Psoas muscle (tissue), 8 donors: ENCODE measurements around the gene GRID1. TPM values are rescaled to one million over a fixed set of nuclear protein-coding genes. Genes with fewer than 3 reads are reported as not detected.

Experiments used
- ATAC-seq, 4 donors: fragments of 200-7000 bp; cut with Tn5 transposase; one replicate each; pipeline ENCODE4 v1.9.1; 2020; ENCODE audit warnings: moderate library complexity in 3 of 4, mild to moderate bottlenecking in 2 of 4
- DNase-seq, 2 donors: peaks; one replicate each; pipeline ENCODE4 v3.0.0-alpha.2; 2020
- H3K27ac ChIP-seq: fragments of 200-600 bp; one replicate; pipeline ENCODE4 v1.8.0; 2022
- H3K27me3 ChIP-seq, 3 donors: fragments of 200-600 bp in 1 of 3; one replicate each; pipeline versions ENCODE4 v1.6.1 to v1.8.0; 2013 to 2022; ENCODE audit warnings: low read length in 2 of 3, mild to moderate bottlenecking in 2 of 3, moderate library complexity in 1 of 3; ENCODE audit not compliant: insufficient read depth in 3 of 3
- H3K36me3 ChIP-seq, 2 donors: fragments of 200-600 bp in 1 of 2; one replicate each; pipeline versions ENCODE4 v1.6.1 to v1.8.0; 2013 to 2022; ENCODE audit warnings: low read depth in 1 of 2, mild to moderate bottlenecking in 1 of 2, moderate library complexity in 1 of 2; ENCODE audit not compliant: insufficient read depth in 1 of 2
- H3K4me1 ChIP-seq: fragments of 200-600 bp; one replicate; pipeline ENCODE4 v1.8.0; 2022
- H3K4me3 ChIP-seq: fragments of 200-600 bp; one replicate; pipeline ENCODE4 v1.8.0; 2022; ENCODE audit warnings: mild to moderate bottlenecking
- H3K9me3 ChIP-seq: fragments of 200-600 bp; one replicate; pipeline ENCODE4 v1.8.0; 2022
- WGBS, 3 donors: extraction: QIAGEN DNeasy Blood & Tissue Kit; methylation state at CpG; one replicate each; pipeline versions ENCODE4 v1.1.6 to v1.1.7; 2013; 5-methylcytosine and 5-hydroxymethylcytosine counted together
- intact Hi-C, 2 donors: fragments of 100-400 bp; cut with DNase I; formaldehyde crosslinking; loops; one replicate each; pipeline versions ENCODE4 v1.11.0 to v1.14.2; 2022
- polyA plus RNA-seq, 3 donors: library from polyadenylated mRNA; stranded (reverse); fragments of 200-250 nt; gene quantifications; one replicate each; pipeline ENCODE4 v1.2.3, GENCODE V29; 2013
- total RNA-seq, 4 donors: library from RNA; stranded (reverse); fragmentation: NEBNext Ultra II Directional in 2 of 4; extraction: Animal tissue kit (Norgen Biotek cat#: 25700) in 2 of 4; gene quantifications; one replicate each; pipeline versions ENCODE4 v1.2.1 to v1.2.4, GENCODE V29; 2021 to 2023
- TF ChIP-seq, protein P1 (sequence below): fragments of 200-600 bp; IDR thresholded peaks from one replicate; pipeline ENCODE4 v1.8.0; 2022; ENCODE audit warnings: antibody characterized with exemption
- donor health status: healthy with polysubstance abuse.
- donor health status: DM: no; HTN: no; CAD: no; lungs with moderate emphysema.
- donor health status: Bipolar disorder and iron deficiency.
- donor health status: healthy.
- donor health status: DM: yes; HTN: yes; CAD: no.
- donor health status: DM: no; HTN: no; CAD: no.
- donor health status: DM: no; HTN: no; CAD: no.
- donor health status: DM: yes; HTN: yes; CAD: no.

GRID1 gene
- total and polyA plus RNA-seq, 7 donors: 0.17 to 0.56 (median 0.24) TPM

DNA sequence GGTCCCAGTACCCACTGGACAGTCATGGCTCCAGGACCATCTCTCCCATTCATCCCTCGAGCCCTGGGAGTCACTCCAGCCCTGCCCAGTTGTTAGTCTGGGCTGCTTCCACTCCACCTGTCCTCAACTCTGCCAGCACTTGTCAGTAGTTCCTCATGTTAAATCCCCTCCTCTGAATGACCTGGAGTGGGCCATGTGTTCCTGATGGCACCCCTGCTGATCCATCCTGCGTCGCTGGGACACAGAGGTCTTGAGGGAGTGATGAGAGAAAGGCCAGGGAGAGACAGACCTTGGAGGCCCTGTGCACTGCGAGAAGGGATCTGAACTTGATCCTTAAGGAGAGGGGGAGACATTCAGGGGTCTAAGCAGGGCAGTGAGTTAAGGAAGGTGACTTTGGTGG lies 174.9 kb downstream of the GRID1 start:
- intact Hi-C loops: no loop called here
- Histone ChIP-seq H3K36me3 (no peaks in the 10 kb centered on the region), H3K27ac (no peak overlapping the region), H3K4me1 (no peaks in the 10 kb centered on the region), H3K9me3 (no peaks in the 10 kb centered on the region), H3K27me3 (peaks cover 0 to 4% (median 3%) of the 10 kb centered on the region in 3 donors), H3K4me3 (no peak overlapping the region)
- TF ChIP-seq, protein P1, sequence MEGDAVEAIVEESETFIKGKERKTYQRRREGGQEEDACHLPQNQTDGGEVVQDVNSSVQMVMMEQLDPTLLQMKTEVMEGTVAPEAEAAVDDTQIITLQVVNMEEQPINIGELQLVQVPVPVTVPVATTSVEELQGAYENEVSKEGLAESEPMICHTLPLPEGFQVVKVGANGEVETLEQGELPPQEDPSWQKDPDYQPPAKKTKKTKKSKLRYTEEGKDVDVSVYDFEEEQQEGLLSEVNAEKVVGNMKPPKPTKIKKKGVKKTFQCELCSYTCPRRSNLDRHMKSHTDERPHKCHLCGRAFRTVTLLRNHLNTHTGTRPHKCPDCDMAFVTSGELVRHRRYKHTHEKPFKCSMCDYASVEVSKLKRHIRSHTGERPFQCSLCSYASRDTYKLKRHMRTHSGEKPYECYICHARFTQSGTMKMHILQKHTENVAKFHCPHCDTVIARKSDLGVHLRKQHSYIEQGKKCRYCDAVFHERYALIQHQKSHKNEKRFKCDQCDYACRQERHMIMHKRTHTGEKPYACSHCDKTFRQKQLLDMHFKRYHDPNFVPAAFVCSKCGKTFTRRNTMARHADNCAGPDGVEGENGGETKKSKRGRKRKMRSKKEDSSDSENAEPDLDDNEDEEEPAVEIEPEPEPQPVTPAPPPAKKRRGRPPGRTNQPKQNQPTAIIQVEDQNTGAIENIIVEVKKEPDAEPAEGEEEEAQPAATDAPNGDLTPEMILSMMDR: no peak
- WGBS, 3 donors: 50 to 66% (median 64%) methylated on average over 4 of the region's 4 CpGs
- DNase-seq (no peak), ATAC-seq (no peak)

DNA sequence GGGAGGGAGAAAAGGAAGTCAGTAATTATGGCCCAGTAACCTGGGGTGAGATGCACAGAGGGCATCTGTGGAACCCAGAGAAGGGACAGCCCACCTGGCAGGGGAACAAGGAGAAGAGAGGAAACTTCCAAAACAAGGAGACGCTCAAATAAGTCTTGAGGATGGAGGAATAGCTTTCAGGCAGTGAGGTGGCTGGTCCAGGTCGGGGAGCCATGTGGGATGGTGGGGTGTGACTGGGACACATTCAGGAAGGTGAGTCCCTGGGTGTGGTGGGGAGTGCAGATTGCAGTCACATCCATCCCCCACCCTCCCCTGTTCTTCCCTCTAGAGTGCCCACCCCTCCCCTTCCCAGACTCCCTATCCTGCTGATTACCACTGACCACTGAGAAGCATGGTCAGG lies 175.4 kb downstream of the GRID1 start:
- no peak for DNase-seq
- TF ChIP-seq, protein P1: no peak
- no peak for ATAC-seq
- no peaks in the 10 kb centered on the region for H3K9me3 ChIP-seq
- H3K36me3 ChIP-seq: no peaks in the 10 kb centered on the region
- no peaks in the 10 kb centered on the region for H3K4me1 ChIP-seq
- no peak overlapping the region for H3K27ac ChIP-seq
- intact Hi-C loops: no loop called here
- no peak overlapping the region for H3K4me3 ChIP-seq
- H3K27me3 ChIP-seq: peaks cover 0 to 4% (median 3%) of the 10 kb centered on the region in 3 donors
- 69 to 85% (median 82%) methylated on average over 2 of the region's 2 CpGs for WGBS, 3 donors

DNA sequence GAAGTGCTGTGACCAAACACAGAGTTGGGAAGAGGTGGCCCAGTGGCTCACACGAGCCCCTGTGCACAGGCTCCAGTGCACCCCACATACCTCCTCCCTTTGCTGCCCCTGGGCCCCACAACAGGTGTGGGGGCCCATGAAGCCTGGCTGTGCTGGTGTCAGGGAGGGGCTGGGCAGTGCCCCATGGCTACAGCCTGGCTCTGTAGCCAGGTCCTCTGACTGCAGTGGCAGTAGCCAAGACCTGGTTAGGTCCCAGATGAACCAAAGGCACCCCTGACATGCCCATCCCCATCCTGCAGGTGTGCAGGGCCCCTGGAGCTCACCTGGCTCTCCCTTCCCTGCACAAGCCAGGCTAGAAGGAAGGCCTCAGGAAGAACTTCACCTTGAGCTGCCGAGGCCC lies 176.3 kb downstream of the GRID1 start:
- ATAC-seq: no peak
- intact Hi-C loops: no loop called here
- Histone ChIP-seq H3K4me1 (no peaks in the 10 kb centered on the region), H3K9me3 (no peaks in the 10 kb centered on the region), H3K36me3 (no peaks in the 10 kb centered on the region), H3K4me3 (no peak overlapping the region), H3K27ac (no peak overlapping the region), H3K27me3 (peaks cover 0 to 3% (median 0%) of the 10 kb centered on the region in 3 donors)
- TF ChIP-seq, protein P1: no peak
- WGBS, 3 donors: 62 to 81% (median 73%) methylated on average over 2 of the region's 2 CpGs
- DNase-seq: no peak

DNA sequence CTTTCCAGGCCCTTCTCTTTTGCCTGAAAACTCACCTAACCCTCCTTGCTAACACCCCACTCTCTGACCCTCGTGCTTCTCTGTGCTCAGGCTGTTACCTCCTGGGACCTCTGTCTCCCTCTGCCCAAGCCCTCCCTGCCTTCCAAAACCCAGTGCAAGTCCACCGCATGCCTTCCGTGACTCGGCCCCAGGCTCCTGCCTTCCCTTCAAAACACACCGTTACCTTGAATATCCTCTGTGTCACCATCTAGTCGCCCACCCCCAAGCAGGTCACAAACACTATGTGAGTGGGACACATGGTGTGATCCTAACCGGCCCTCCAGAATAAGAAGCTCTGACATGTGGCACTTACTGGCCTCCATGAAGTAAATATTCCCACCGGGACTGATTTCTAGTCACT lies 176.7 kb downstream of the GRID1 start:
- ATAC-seq (no peak), DNase-seq (no peak)
- Histone ChIP-seq H3K4me3 (no peak overlapping the region), H3K27me3 (peaks cover 0 to 3% (median 0%) of the 10 kb centered on the region in 3 donors), H3K36me3 (no peaks in the 10 kb centered on the region), H3K4me1 (no peaks in the 10 kb centered on the region), H3K27ac (no peak overlapping the region), H3K9me3 (no peaks in the 10 kb centered on the region)
- WGBS, 3 donors: 71 to 83% (median 77%) methylated on average over 8 of the region's 8 CpGs
- TF ChIP-seq, protein P1: no peak
- intact Hi-C loops: no loop called here
